ENCODE data around the gene SURF4. TPM values are rescaled to one million over a fixed set of nuclear protein-coding genes. Genes with fewer than 3 reads are reported as not detected.
"Not testable (repeated sequence)": the region's sequence is repeated elsewhere in the genome, so short reads cannot be mapped to it uniquely, and the experiment has no call there.

The SURF4 gene
- total RNA-seq, 1 experiment from 2014 or later: 232 TPM

DNA sequence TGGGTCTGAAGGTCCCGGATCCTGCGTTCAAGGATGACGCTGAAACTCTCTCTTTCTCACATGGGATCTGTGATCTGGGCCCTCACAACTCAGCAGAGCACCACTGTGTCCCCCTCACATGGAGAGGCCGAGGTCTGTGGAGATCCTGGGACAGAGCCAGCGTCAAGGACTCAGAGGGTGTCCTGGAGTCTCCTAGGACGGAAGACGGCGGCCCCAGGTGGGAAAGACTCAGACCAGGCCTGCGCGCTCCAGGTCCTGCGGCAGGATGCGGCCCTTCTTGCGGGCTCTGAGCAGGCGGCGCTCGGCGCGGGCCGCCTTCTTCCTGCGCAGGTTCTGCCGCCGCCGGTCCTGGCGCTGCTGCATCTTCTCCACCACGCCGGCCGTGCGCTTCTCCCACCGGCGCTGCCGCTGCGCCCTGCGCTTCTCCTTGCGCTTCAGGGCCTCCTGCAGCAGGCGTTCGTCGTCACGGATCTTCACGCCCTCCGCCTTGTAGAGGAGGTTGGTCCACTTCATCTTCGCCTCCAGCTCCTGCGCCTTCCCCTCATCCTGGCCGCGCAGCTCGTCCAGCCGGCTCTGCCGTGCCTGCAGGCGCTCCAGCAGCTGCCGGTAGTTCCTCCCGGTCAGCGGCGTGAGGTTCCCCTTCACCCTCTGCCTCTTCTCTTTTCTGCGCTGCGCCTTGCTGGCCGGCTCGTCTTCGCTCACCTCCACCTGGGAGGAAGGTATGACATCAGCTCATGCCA is 44.0 kb downstream of the SURF4 start:
- Histone ChIP-seq H3K36me3 (peaks cover 44% of the 10 kb centered on the region), H3K9me3 (replicated peaks) (no peaks in the 10 kb centered on the region), H3K27me3 (no peaks in the 10 kb centered on the region), H3K4me1 (no peaks in the 10 kb centered on the region), H3K27ac (no peak overlapping the region), H3K4me3 (no peak overlapping the region)
- no peak for DNase-seq

GRCh38 chr9:133331221-133331620 is 44.6 kb downstream of the SURF4 start:
- Histone ChIP-seq H3K36me3 (peaks cover 44% of the 10 kb centered on the region), H3K27ac (no peak overlapping the region), H3K9me3 (replicated peaks) (no peaks in the 10 kb centered on the region), H3K27me3 (no peaks in the 10 kb centered on the region), H3K4me1 (no peaks in the 10 kb centered on the region), H3K4me3 (no peak overlapping the region)
- no peak for DNase-seq

GRCh38 chr9:133329306-133330156 is 46.3 kb downstream of the SURF4 start:
- not testable (repeated sequence) for H3K9me3 ChIP-seq (replicated peaks); DNase-seq; H3K4me3 ChIP-seq; H3K27ac ChIP-seq; H3K27me3 ChIP-seq; H3K4me1 ChIP-seq
- peaks cover 41% of the 10 kb centered on the region for H3K36me3 ChIP-seq

DNA sequence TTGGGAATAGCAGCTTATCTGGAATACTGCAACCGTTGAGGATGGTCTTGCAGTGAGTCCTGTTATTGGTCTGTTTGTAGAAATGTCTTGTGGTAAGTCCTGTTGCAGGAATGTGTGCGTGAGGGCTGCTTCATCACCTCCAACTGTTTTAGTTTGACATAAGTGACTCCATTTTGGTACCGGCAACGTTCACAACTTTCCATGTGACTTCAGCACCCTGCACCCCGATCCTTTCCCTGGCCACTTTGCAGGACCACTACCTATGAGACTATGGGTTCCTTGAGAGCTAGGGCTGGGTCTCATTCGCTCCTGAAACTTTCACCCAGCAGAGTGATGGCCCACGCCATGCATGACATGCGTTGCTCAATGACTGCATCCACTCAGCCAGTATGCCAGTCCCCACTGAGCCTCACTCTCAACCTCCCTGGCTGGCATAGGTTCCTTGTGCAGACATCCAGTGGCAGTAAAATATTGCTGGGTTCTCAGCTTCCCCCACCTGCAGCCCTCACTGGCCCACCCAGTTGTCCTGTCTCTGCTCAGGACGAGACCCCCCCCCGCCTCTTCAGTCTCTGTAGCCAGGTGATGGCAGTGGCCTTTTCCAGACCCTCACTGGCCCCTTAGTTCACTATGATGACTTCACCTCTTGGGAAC is 47.9 kb downstream of the SURF4 start:
- Histone ChIP-seq H3K9me3 (replicated peaks) (no peaks in the 10 kb centered on the region), H3K36me3 (peaks cover 25% of the 10 kb centered on the region), H3K4me1 (no peaks in the 10 kb centered on the region), H3K27ac (no peak overlapping the region), H3K4me3 (no peak overlapping the region), H3K27me3 (no peaks in the 10 kb centered on the region)
- no peak for DNase-seq

GRCh38 chr9:133327021-133327420 is 48.8 kb downstream of the SURF4 start:
- not testable (repeated sequence) for H3K9me3 ChIP-seq (replicated peaks); H3K27me3 ChIP-seq; DNase-seq; H3K4me3 ChIP-seq; H3K27ac ChIP-seq; H3K4me1 ChIP-seq
- peaks cover 18% of the 10 kb centered on the region for H3K36me3 ChIP-seq

- no peak for DNase-seq
Measured at GRCh38 chr9:133323991-133324703, 51.7 kb downstream of the SURF4 start.

DNA sequence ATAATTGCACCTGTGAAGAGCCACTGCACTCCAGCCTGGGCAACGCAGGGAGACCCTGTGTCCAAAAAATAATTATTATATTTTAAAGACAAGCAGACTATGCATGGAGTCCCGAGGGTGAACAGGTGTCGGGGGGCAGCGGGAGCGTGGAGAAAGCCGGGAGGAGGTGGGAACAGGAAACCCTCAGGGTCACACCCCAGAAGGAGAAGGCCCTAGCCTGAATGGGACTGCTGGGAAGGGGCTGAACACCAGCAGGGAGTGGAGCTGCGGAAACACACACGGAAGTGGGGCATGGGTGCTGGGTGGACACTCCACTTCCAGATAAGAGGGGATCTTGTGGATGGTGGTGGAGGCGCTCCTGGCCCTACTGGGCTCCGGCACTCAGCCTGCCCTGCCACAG is 52.6 kb downstream of the SURF4 start:
- Histone ChIP-seq H3K9me3 (replicated peaks) (no peaks in the 10 kb centered on the region), H3K27ac (no peak overlapping the region), H3K4me3 (no peak overlapping the region), H3K27me3 (peaks cover 9% of the 10 kb centered on the region; the same call in 1 of the 2 replicates), H3K36me3 (no peaks in the 10 kb centered on the region), H3K4me1 (no peaks in the 10 kb centered on the region)
- no peak for DNase-seq

More at GRCh38 chr9:133323991-133324703, 51.7 kb downstream of the SURF4 start:
- Histone ChIP-seq H3K27ac (no peak overlapping the region), H3K4me3 (no peak overlapping the region), H3K4me1 (no peaks in the 10 kb centered on the region), H3K36me3 (no peaks in the 10 kb centered on the region), H3K27me3 (peaks cover 7% of the 10 kb centered on the region; the same call in 1 of the 2 replicates), H3K9me3 (replicated peaks) (no peaks in the 10 kb centered on the region)

GRCh38 chr9:133322701-133323100 is 53.2 kb downstream of the SURF4 start:
- Histone ChIP-seq H3K27ac (no peak overlapping the region), H3K9me3 (replicated peaks) (no peaks in the 10 kb centered on the region), H3K27me3 (peaks cover 9% of the 10 kb centered on the region; the same call in 1 of the 2 replicates), H3K4me3 (no peak overlapping the region), H3K4me1 (no peaks in the 10 kb centered on the region), H3K36me3 (no peaks in the 10 kb centered on the region)
- DNase-seq: no peak

- Histone ChIP-seq H3K9me3 (replicated peaks) (no peaks in the 10 kb centered on the region), H3K36me3 (no peaks in the 10 kb centered on the region), H3K4me1 (no peaks in the 10 kb centered on the region), H3K27ac (no peak overlapping the region), H3K4me3 (no peak overlapping the region), H3K27me3 (peaks cover 9% of the 10 kb centered on the region; the same call in 1 of the 2 replicates)
- no peak for DNase-seq
Measured at GRCh38 chr9:133321411-133321935, 54.4 kb downstream of the SURF4 start.

DNA sequence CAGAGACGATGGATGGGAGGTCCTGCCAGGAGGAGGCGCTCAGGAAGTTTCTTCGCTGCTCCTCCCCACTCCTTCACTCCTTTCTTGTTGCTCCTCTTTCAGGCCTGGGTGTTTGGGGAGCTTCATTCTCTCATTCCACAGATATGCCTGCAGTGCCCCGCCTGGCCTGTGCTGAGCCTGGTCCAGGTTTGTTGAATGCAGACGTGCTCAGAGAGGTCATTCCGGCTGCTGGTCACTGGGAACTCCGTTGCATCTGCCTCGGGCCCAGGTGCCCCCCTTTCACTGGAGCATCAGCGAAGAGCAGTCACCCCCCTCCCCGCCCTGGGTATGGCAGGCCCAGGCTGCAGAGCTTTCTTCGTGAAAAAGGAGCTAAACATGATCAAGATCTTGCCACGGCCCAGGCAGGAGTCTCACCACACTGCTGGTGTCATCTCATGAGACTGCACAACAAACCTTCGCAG is 55.4 kb downstream of the SURF4 start:
- no peak for DNase-seq
- Histone ChIP-seq H3K27ac (no peak overlapping the region), H3K27me3 (peaks cover 9% of the 10 kb centered on the region; the same call in 1 of the 2 replicates), H3K9me3 (replicated peaks) (no peaks in the 10 kb centered on the region; the same call in 1 of the 2 replicates), H3K36me3 (no peaks in the 10 kb centered on the region), H3K4me1 (no peaks in the 10 kb centered on the region), H3K4me3 (no peak overlapping the region)

DNA sequence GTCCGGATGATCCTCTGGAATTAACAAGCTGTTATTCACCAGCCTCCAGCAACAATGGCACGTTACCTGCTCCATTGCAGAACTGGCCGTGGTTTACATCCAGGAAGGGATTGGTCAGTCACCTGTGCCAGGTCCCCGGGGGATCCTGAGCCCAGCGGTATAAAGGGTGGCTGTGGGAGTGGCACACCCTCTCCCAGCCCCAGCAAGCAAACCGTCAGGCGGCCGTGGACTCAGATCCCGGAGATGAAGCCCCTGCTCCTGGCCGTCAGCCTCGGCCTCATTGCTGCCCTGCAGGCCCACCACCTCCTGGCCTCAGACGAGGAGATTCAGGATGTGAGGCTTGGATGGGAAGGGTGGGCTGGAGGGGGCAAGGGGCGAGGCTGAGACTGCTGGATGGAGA is 58.3 kb downstream of the SURF4 start:
- not testable (repeated sequence) for H3K27ac ChIP-seq; H3K4me3 ChIP-seq; H3K27me3 ChIP-seq; H3K36me3 ChIP-seq; H3K4me1 ChIP-seq; DNase-seq; H3K9me3 ChIP-seq (replicated peaks)

- no peak overlapping the region for H3K4me3 ChIP-seq
- H3K9me3 ChIP-seq (replicated peaks): peaks cover 3% of the 10 kb centered on the region; the same call in 1 of the 2 replicates
- peaks cover 9% of the 10 kb centered on the region; the same call in 1 of the 2 replicates for H3K27me3 ChIP-seq
- no peak for DNase-seq
- no peaks in the 10 kb centered on the region for H3K36me3 ChIP-seq
- no peak overlapping the region for H3K27ac ChIP-seq
- H3K4me1 ChIP-seq: no peaks in the 10 kb centered on the region
Measured at GRCh38 chr9:133315997-133316396, 59.9 kb downstream of the SURF4 start.
